NCI-H1048 (cell line): ENCODE measurements around the gene TRMT2A.

Experiments
- DNase-seq: peaks from one replicate; lab custom pipeline; 2025; lab: John Stamatoyannopoulos, UW

TRMT2A gene

GRCh38 chr22:20063271-20064139 is 53.5 kb downstream of the TRMT2A start:
- no peak for DNase-seq

GRCh38 chr22:20062766-20063083 is 54.3 kb downstream of the TRMT2A start:
- no peak for DNase-seq

- DNase-seq: no peak
These were observed 54.8 kb downstream of the TRMT2A start for GRCh38 chr22:20062043-20062765.
